Keratinocyte (primary cell): Measurements from ENCODE around the gene C2orf92.
"Not testable (repeated sequence)": the region's sequence is repeated elsewhere in the genome, so short reads cannot be mapped to it uniquely, and the experiment has no call there.

Source experiments
- EZH2 ChIP-seq: IDR thresholded peaks from one replicate; pipeline ENCODE4 v1.6.1; 2012; ENCODE audit warnings: inconsistent platforms, mild to moderate bottlenecking, low read length, moderate library complexity
- TF ChIP-seq, protein P1 (sequence below), 3 experiments: IDR thresholded peaks in 1 of 3; conservative IDR thresholded peaks in 1 of 3; optimal IDR thresholded peaks in 1 of 3; 2 replicates in 2 of 3; 3 replicates in 1 of 3; pipeline versions ENCODE3 to v1.5.1; 2011; ENCODE audit warnings: low read length in 3 of 3, mild to moderate bottlenecking in 3 of 3, moderate library complexity in 2 of 3, control low read depth in 1 of 3, inconsistent platforms in 1 of 3; ENCODE audit not compliant: insufficient read depth in 2 of 3; ENCODE audit errors: extremely low read depth in 1 of 3

DNA sequence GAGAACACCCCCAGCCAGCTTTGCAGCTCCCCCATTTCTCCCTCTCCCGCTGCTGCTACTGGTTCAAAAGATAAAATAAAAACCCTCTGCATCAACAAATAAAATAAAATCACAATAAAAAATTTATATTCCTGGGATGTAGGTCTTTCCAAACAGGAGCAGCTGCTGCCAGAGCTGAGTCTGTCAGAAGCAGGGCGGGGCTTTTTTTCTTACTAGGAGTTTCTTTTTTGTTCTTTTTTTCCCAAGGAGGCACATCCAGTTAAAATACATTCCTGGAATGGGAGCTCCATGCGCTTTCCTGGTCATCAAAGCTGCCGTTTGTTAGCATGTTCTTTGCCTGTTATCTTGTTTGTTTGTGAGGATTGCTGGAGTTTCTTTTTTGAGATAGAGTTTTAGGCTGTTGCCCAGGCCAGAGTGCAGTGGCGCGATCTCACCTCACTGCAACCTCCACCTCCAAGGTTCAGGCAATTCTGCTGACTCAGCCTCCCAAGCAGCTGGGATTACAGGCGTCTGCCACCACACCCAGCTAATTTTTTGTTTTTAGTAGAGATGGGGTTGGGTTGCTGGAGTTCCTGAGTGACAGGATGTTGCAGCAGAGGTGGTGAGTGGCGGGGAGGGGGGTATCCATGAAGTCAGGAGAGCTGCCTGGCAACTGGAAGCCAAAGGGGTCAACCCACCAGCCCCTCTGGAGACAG, 44.0 kb upstream of the C2orf92 start:
- TF ChIP-seq, protein P1, sequence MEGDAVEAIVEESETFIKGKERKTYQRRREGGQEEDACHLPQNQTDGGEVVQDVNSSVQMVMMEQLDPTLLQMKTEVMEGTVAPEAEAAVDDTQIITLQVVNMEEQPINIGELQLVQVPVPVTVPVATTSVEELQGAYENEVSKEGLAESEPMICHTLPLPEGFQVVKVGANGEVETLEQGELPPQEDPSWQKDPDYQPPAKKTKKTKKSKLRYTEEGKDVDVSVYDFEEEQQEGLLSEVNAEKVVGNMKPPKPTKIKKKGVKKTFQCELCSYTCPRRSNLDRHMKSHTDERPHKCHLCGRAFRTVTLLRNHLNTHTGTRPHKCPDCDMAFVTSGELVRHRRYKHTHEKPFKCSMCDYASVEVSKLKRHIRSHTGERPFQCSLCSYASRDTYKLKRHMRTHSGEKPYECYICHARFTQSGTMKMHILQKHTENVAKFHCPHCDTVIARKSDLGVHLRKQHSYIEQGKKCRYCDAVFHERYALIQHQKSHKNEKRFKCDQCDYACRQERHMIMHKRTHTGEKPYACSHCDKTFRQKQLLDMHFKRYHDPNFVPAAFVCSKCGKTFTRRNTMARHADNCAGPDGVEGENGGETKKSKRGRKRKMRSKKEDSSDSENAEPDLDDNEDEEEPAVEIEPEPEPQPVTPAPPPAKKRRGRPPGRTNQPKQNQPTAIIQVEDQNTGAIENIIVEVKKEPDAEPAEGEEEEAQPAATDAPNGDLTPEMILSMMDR (optimal IDR thresholded peaks at IDR 0.05 in 1 of 3, IDR thresholded peaks at IDR 0.05 in 1 of 3, conservative IDR thresholded peaks at IDR 0.05 in 1 of 3; ENCODE audit: extremely low read depth in 1 of 3, insufficient read depth in 2 of 3, low read length in 3 of 3) = not testable (repeated sequence)
- not testable (repeated sequence) for TF ChIP-seq EZH2
